NCI-H2227 (cell line): ENCODE measurements around the gene SIK3.

Source experiments
- DNase-seq: peaks from one replicate; lab custom pipeline; 2025; ENCODE audit not compliant: unreplicated experiment; lab: John Stamatoyannopoulos, UW

The SIK3 gene

DNA sequence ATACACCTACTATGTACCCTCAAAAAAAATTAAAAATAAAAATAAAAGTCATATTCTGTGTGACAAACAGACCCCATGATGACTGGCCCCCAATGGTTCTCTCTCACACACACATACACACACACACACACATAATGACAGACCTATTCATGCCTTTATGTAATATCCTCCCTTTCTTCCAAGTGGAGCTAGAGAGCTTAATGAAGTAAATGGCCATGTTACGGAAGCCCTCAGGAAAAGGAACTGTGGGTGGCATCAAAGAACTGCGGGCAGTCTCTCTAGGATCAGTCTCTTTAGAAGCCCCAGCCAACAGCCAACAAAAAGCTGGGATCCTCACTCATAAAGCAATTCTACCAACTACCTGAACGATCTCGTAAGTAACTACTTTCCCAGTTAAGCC lies 125.5 kb downstream of the SIK3 start:
- DNase-seq, result peak; percentile 63

DNA sequence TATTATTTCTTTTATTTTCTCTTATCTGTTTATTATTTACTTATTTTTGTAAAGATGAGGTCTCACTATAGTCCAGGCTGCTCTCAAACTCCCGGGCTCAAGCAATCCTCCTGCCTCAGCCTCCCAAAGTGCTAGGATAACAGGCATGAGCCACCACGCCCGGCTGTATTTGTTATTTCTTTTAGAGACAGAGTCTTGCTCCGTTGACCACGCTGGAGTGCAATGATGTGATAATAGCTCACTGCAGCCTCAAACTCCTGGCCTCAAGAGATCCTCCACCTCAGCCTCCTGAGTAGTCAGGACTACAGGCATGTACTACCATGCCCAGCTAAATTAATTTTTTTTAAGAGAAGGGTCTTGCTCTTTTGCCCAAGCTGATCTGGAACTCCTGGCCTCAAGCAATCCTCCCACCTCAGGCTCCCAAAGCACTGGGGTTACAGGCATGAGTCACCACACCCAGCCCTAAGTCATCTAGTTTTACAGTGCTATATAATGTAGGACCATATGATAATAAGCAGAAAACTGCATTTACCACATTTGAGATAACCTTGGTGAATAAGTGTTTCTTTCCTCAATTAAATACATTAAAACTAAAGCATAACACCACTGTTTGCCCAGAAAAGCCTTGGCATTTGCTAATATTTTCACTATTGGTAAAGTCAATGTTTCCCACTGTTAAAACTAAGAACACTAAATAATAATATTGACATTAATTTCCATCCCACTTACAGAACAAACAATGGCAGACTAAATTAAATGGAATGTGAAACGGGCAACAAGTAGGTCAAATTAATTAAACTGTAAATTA lies 127.5 kb downstream of the SIK3 start:
- DNase-seq, result no peak

DNA sequence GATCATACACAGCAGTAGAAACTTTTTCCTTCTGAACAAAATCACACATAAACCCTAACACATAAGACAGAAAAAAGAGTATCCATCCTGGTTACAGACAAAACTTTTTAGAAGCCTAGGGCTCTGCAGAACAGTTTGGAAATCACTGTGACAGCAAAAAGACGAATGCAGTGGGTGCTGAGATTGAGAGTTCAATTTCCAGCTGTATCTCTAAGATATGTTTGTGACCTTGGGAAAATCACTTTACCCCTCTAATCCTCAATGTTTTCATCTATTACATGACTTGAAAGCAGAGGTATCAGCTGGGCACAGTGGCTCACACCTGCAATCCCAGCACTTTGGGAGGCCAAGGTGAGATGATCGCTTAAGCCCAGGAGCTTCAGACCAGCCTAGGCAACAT lies 128.5 kb downstream of the SIK3 start:
- DNase-seq, result no peak

DNA sequence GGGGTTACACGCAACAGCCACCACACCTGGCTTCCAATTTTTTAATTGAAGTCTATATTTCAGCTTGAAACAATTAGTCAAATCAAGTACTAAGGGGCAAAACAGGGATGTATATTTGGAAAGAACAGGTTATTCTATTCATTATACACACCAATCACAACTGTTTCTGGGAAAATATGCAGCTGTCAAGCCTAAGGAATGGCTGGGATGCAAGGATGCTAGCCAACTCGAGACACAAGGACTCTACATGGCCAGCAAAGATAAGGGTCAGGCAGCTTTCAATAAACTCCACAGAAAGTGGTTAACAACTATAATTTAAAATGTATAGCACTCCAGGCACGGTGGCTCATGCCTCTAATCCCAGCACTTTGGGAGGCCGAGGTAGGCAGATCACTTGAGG lies 134.0 kb downstream of the SIK3 start:
- no peak for DNase-seq

GRCh38 chr11:116963813-116964212 lies 134.4 kb downstream of the SIK3 start:
- no peak for DNase-seq

GRCh38 chr11:116962108-116962507 lies 136.1 kb downstream of the SIK3 start:
- DNase-seq, result no peak

- DNase-seq, result no peak
Observed at GRCh38 chr11:116960930-116961329, 137.3 kb downstream of the SIK3 start.

DNA sequence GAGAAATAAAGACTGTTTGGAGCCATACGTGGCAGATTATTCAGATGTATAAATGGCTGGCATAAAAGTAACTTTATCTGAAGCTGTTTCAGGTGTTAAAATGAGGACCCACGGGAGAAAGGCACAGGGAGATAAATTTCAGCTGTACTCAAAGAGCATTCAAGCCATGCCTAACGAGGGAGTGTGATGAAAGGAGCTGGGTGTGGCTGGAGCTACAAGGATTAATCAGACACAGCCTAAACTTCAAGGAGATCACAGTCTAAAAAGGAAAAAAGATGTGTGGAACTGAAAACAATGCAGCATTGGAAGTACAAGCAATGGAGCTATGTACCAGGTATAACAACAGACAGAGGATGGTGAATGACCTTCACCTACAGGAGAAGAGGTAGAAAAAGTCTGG lies 140.0 kb downstream of the SIK3 start:
- DNase-seq, result no peak

DNA sequence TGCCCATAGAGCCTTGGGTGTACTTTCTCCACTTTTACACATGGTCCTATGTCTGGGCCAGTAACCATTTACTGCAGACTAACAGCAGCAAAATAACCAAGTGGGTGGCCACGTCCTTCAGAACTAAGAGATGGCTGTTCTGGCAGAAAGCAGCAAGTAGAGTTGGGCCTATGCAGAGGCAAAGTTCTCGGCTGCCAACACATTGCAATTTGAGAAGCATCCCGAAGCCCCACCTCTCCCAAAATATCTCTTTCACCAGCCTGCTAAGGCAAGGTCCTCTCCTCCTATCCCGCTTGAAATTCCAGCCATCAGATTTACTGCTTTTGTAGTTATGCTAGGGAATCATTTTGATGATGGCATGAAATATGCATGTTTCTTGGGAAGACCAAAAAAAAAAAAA lies 142.3 kb downstream of the SIK3 start:
- DNase-seq, result no peak

- no peak for DNase-seq
Observed at GRCh38 chr11:116955548-116955947, 142.7 kb downstream of the SIK3 start.

DNA sequence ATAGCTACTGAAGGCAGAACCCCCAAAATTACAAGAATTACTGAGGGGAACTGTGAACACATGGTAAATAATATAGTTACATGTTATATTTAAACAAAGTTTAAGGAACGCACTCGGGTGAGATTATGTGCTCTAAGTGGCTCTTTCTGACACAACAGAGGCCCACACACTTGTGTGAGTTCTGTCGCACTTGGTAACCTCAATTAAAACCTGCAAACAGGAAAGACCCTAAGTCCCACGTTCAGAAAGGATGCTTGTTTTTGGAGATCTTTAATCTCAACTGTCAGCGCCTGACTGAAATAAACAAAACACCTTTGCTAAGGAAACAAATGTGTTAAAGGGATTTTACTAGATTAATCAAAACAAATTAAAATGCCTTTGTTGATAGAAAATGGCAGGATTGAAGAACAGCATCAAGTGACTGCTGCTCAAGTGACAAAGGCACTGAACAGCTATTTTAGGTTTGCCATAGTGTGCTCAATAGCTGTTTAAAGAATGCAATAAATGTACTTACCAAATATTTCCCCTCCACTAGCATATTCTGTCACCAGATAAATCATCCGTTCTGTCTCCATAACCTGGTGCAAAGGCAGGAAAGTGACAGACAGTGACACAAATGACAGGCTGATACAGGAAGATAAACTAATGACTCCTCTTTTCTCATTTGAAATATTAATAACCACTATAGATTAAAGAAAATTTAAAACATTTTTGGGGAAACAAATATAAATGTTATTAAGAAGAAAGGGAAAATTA lies 144.5 kb downstream of the SIK3 start:
- no peak for DNase-seq

GRCh38 chr11:116951762-116952161 lies 146.5 kb downstream of the SIK3 start:
- DNase-seq, result no peak

DNA sequence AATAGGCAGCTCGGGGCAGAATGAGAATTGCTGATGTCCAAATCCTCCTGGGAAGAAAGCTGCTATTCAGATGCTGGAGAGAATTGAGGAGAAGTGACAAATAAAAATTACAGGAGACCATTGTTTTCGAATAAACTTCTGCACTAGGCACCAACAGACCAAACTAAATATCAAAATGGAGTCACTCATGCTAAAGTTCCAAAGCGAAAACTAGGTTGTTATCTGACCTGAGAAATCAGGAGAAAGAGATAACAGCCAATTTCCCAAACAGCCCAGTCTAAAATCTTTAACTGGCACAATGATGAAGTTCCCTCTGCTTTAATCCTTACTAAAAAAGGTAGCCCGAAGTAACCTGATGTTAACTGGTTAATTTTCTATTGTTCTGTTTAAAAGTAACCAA lies 148.0 kb downstream of the SIK3 start:
- DNase-seq, result no peak

- no peak for DNase-seq
Observed at GRCh38 chr11:116948391-116948790, 149.8 kb downstream of the SIK3 start.

DNA sequence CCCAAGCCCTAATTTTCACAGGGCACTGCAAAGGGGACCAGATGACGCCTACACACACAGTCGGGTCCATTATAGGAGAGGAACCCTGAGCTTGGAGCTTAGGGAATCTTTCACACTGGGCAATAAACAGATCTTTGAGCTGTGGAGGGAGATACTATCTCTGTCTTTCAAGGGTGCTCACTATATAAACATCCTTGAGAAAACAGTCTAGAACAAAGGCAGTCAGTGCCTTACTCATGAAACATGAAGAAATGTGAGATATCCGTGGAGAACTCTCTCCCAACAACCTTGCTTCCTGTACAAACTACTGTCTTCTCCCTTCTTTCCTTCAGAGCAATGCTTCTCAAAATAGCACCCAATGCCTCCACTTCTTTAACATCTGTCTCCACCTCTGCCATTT lies 151.8 kb downstream of the SIK3 start:
- DNase-seq, result no peak

- DNase-seq, result no peak
Observed at GRCh38 chr11:116939499-116939898, 158.7 kb downstream of the SIK3 start.

- no peak for DNase-seq
Observed at GRCh38 chr11:116938471-116939070, 159.7 kb downstream of the SIK3 start.

DNA sequence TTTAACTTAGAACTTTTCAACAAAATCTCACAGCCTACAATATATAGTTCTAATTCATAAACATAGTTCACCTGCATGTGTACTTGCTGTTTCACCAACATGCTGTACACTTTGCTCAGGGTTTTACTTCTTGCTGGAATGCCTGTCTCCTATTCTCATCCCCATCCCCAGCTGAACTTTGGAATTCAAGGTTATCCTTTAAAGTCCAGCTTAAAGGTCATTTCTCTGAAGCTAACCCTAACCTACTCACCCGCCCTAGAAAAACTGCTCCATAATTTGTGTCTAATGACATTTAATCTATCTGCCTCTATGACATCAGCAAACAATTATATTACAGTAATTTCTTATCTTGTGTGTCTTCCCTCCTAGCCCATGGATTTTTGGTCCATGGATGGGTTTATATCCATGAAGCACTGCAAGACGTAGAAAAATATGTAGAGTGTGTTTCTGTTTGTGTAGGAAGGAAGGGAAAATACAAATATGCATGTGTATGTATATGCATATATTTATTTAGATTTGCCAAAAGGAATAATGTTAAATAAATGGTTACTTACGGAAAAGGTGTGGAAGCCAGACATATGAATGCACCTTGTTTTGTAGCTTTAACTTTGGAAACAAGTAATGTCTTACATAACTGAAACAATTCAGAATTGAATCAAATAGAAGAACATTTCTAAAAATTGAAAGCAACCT lies 161.3 kb downstream of the SIK3 start:
- no peak for DNase-seq

DNA sequence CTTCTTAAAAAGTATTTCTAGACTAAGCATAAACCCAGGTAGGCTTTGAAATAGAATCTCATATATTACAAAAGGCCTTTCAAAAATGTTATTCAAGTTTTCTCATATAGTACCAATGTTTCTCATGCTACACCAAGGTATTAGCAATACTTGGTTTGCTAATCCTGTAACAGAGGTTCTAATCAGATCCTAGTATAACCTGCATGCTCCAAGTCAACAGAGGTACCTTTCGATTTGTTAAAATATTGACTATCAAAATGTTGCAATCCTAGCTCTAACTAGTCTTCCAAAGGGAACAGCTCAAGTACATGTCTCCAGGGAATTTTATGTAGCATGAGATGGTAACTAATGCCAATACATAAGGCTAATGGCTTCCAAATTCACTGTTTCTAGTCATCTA lies 162.7 kb downstream of the SIK3 start:
- DNase-seq, result no peak

DNA sequence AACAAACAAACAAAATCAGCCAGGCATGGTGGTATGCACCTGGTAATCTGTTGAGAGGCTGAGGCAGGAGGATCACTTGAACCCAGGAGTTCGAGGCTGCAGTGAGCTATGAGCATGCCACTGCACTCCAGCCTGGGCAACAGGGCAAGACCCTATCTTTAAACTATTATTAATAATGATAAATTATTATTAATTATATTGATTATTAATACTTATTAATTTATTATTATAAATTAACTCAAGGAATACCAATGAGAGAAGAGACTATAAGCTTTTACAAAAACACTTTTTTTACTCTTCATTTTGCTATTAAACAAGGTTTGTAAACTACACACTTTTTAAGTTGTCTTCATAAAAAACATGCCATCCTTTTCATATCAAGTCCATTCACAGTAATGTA lies 163.1 kb downstream of the SIK3 start:
- DNase-seq, result no peak

DNA sequence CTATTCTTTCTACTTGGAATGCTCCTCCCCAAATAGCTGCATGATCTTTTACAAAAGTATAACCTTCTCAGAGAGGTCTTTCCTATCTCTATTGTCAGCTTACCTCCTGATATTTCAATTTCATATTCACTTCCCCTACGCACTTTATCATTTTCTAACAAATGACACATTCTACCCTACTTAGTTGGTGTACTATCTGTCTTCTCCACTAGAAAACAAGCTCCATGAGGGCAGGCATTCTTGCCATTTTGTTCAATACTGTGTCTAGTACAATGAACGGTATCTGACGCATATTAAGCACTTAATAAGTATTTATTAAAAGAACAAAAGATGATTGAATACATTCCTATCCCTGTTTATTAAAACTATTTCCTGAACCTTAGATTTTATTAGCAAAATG lies 164.3 kb downstream of the SIK3 start:
- DNase-seq, result no peak

DNA sequence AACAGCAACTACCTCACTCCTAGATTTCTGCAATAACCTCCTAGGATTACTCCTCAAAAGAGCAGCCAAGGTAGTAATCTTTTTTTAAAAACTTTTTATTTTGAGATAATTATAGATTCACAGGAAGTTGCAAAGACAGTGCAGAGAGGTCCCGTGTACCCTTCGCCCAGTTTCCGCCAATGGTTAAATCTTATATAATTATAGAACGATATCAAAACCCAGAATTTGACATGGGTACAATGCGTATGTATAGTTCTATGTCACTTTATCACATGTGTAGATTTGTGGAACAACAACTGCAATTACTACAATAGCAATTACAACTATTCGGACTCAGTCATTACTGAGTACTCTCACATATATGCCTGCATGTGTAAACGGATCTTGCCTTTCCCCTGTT lies 166.0 kb downstream of the SIK3 start:
- no peak for DNase-seq
